Ascending aorta (tissue), 2 donors: ENCODE results near the gene NFATC2. TPM values are rescaled to one million over a fixed set of nuclear protein-coding genes. Genes with fewer than 3 reads are reported as not detected.

Experiments used
- DNase-seq, 2 donors: peaks; one replicate each; pipeline ENCODE4 v3.0.0-alpha.2; 2019; ENCODE audit warnings: low spot score in 2 of 2
- H3K27ac ChIP-seq, 2 donors: fragments of 200-600 bp; sonication (generic); one replicate each; pipeline ENCODE4 v1.5.1; 2016 to 2017; ENCODE audit warnings: mild to moderate bottlenecking in 1 of 2
- H3K27me3 ChIP-seq: fragments of 200-600 bp; sonication (generic); one replicate; pipeline ENCODE4 v1.5.1; 2017
- H3K36me3 ChIP-seq, 2 donors: fragments of 200-600 bp; sonication (generic); one replicate each; pipeline ENCODE4 v1.5.1; 2016
- H3K4me1 ChIP-seq, 2 donors: fragments of 200-600 bp; sonication (generic); one replicate each; pipeline ENCODE4 v1.5.1; 2016 to 2017; ENCODE audit warnings: mild to moderate bottlenecking in 1 of 2
- H3K4me3 ChIP-seq, 2 donors: fragments of 200-600 bp; sonication (generic); one replicate each; pipeline ENCODE4 v1.5.1; 2016 to 2017; ENCODE audit warnings: mild to moderate bottlenecking in 1 of 2
- H3K9me3 ChIP-seq, 2 donors: fragments of 200-600 bp; sonication (generic); one replicate each; pipeline ENCODE4 v1.5.1; 2016
- CTCF ChIP-seq, 3 experiments: fragments of 200-600 bp in 2 of 3; fragments of 450-650 bp in 1 of 3; sonication (generic) in 2 of 3; IDR thresholded peaks; one replicate each; pipeline ENCODE4 v1.5.1; 2016 to 2019; ENCODE audit warnings: antibody characterized with exemption in 3 of 3, mild to moderate bottlenecking in 1 of 3, moderate library complexity in 1 of 3
- intact Hi-C: fragments of 100-400 bp; cut with DNase I; formaldehyde crosslinking; loops from one replicate; pipeline ENCODE4 v1.15.1; 2023
- total RNA-seq: library from RNA; depleted of rRNA; stranded (reverse); fragments of >200 nt; gene quantifications from one replicate; pipeline ENCODE4 v1.1.0, GENCODE V29; 2016

Gene NFATC2
- total RNA-seq, 1 donor from 2014 or later, result 7.9 TPM

GRCh38 chr20:51526754-51527153 is 15.8 kb downstream of the NFATC2 start:
- Histone ChIP-seq H3K36me3 (peaks cover 0 to 5% of the 10 kb centered on the region in 2 donors), H3K4me3 (no peak overlapping the region), H3K4me1 (no peaks in the 10 kb centered on the region), H3K27me3 (no peaks in the 10 kb centered on the region), H3K9me3 (no peaks in the 10 kb centered on the region), H3K27ac (no peak overlapping the region)
- TF ChIP-seq CTCF (IDR thresholded peaks at IDR 0.05), result no peak
- no peak for DNase-seq
- intact Hi-C loops, result no loop called here

GRCh38 chr20:51526106-51526470 is 16.4 kb downstream of the NFATC2 start:
- Histone ChIP-seq H3K9me3 (no peaks in the 10 kb centered on the region), H3K27me3 (no peaks in the 10 kb centered on the region), H3K4me1 (no peaks in the 10 kb centered on the region), H3K36me3 (peaks cover 0 to 5% of the 10 kb centered on the region in 2 donors), H3K4me3 (no peak overlapping the region), H3K27ac (no peak overlapping the region)
- intact Hi-C loops, result no loop called here
- no peak for DNase-seq
- no peak for TF ChIP-seq CTCF (IDR thresholded peaks at IDR 0.05)

GRCh38 chr20:51525241-51526105 is 17.0 kb downstream of the NFATC2 start:
- H3K4me3 ChIP-seq, result no peak overlapping the region
- peaks cover 0 to 5% of the 10 kb centered on the region in 2 donors for H3K36me3 ChIP-seq
- no peak overlapping the region for H3K27ac ChIP-seq
- no peak for TF ChIP-seq CTCF (IDR thresholded peaks at IDR 0.05)
- no peaks in the 10 kb centered on the region for H3K9me3 ChIP-seq
- intact Hi-C loops, result no loop called here
- no peaks in the 10 kb centered on the region for H3K4me1 ChIP-seq
- H3K27me3 ChIP-seq, result no peaks in the 10 kb centered on the region
- DNase-seq, result no peak

GRCh38 chr20:51523276-51524013 is 19.1 kb downstream of the NFATC2 start:
- no peak for TF ChIP-seq CTCF (IDR thresholded peaks at IDR 0.05)
- no peak overlapping the region for H3K4me3 ChIP-seq
- no peaks in the 10 kb centered on the region for H3K27me3 ChIP-seq
- H3K27ac ChIP-seq, result no peak overlapping the region
- H3K4me1 ChIP-seq, result no peaks in the 10 kb centered on the region
- no peak for DNase-seq
- H3K9me3 ChIP-seq, result no peaks in the 10 kb centered on the region
- intact Hi-C loops, result no loop called here
- peaks cover 0 to 5% of the 10 kb centered on the region in 2 donors for H3K36me3 ChIP-seq

GRCh38 chr20:51522207-51522606 is 20.3 kb downstream of the NFATC2 start:
- TF ChIP-seq CTCF (IDR thresholded peaks at IDR 0.05), result no peak
- H3K9me3 ChIP-seq, result no peaks in the 10 kb centered on the region
- DNase-seq, result no peak

More at GRCh38 chr20:51522207-51522606, 20.3 kb downstream of the NFATC2 start:
- no peak overlapping the region for H3K4me3 ChIP-seq
- H3K4me1 ChIP-seq, result no peaks in the 10 kb centered on the region
- no peak overlapping the region for H3K27ac ChIP-seq
- H3K27me3 ChIP-seq, result no peaks in the 10 kb centered on the region
- intact Hi-C loops, result no loop called here
- H3K36me3 ChIP-seq, result peaks cover 0 to 5% of the 10 kb centered on the region in 2 donors
